Stimulated activated CD8-positive, alpha-beta memory T cell treated with anti-CD3 and anti-CD28 coated beads, Interleukin-12 subunit alpha, Interleukin-12 subunit beta, amount 100 ng/mL, for 24 hours (primary cell): Measurements from ENCODE around the gene IFT88.

Experiments
- DNase-seq: peaks from one replicate; pipeline ENCODE4 v3.0.0-alpha.2; 2020; ENCODE audit errors: extremely low read depth

IFT88 gene

GRCh38 chr13:20686863-20687579, 120.1 kb downstream of the IFT88 start:
- DNase-seq, result no peak

GRCh38 chr13:20689291-20689690, 122.3 kb downstream of the IFT88 start:
- DNase-seq, result no peak

GRCh38 chr13:20691616-20692015, 124.7 kb downstream of the IFT88 start:
- DNase-seq, result no peak

- DNase-seq, result no peak
Measured at GRCh38 chr13:20696073-20696472, 129.1 kb downstream of the IFT88 start.

GRCh38 chr13:20699715-20700114, 132.8 kb downstream of the IFT88 start:
- no peak for DNase-seq

- DNase-seq, result no peak
Measured at GRCh38 chr13:20700288-20700687, 133.3 kb downstream of the IFT88 start.

GRCh38 chr13:20701461-20701860, 134.5 kb downstream of the IFT88 start:
- no peak for DNase-seq

GRCh38 chr13:20702530-20702914, 135.6 kb downstream of the IFT88 start:
- no peak for DNase-seq

GRCh38 chr13:20702915-20703779, 136.2 kb downstream of the IFT88 start, which contains the start of gene IL17D:
TSS of gene IL17D (plus strand) at chr13:20703699. CDS start at chr13:20704002, 303 bp downstream.
- no peak for DNase-seq

- DNase-seq, result peak; percentile 44
Measured at GRCh38 chr13:20703780-20704458, 137.0 kb downstream of the IFT88 start.

- no peak for DNase-seq
Measured at GRCh38 chr13:20704459-20705069, 137.6 kb downstream of the IFT88 start.

GRCh38 chr13:20706661-20707060, 139.7 kb downstream of the IFT88 start:
- no peak for DNase-seq

- no peak for DNase-seq
Measured at GRCh38 chr13:20708216-20708615, 141.3 kb downstream of the IFT88 start.

GRCh38 chr13:20709369-20709768, 142.4 kb downstream of the IFT88 start:
- no peak for DNase-seq

- DNase-seq, result no peak
Measured at GRCh38 chr13:20709782-20710181, 142.8 kb downstream of the IFT88 start.

GRCh38 chr13:20711301-20712044, 144.5 kb downstream of the IFT88 start:
- no peak for DNase-seq

GRCh38 chr13:20713014-20713376, 146.0 kb downstream of the IFT88 start:
- DNase-seq, result no peak

GRCh38 chr13:20713751-20714150, 146.8 kb downstream of the IFT88 start:
- no peak for DNase-seq

- no peak for DNase-seq
Measured at GRCh38 chr13:20714161-20714560, 147.2 kb downstream of the IFT88 start.

- DNase-seq, result no peak
Measured at GRCh38 chr13:20714563-20715329, 147.8 kb downstream of the IFT88 start.

- DNase-seq, result no peak
Measured at GRCh38 chr13:20715330-20715712, 148.4 kb downstream of the IFT88 start.
